A673 (cell line): ENCODE data around the gene SECISBP2. TPM values are rescaled to one million over a fixed set of nuclear protein-coding genes. Genes with fewer than 3 reads are reported as not detected.
"Not testable (repeated sequence)": the region's sequence is repeated elsewhere in the genome, so short reads cannot be mapped to it uniquely, and the experiment has no call there.

Source experiments
- BruUV-seq: library from RNA; stranded (reverse); fragments of 400-500 nt; replicated peaks from 2 replicates; lab custom pipeline; 2021; lab: Mats Ljungman, UMichigan
- CTCF ChIA-PET: fragments of 300-600 bp; sonication (Branson Sonifier 250); formaldehyde crosslinking; loops from one replicate; lab custom pipeline; 2022; ENCODE audit warnings: antibody characterized with exemption; lab: Charles Lee
- POLR2A ChIA-PET: fragments of 300-600 bp; sonication (Branson Sonifier 250); formaldehyde crosslinking; loops from one replicate; lab custom pipeline; 2022; ENCODE audit warnings: antibody characterized with exemption; ENCODE audit not compliant: low non-redundant PET; lab: Charles Lee
- DNase-seq: peaks from one replicate; pipeline ENCODE4 v3.0.0-alpha.2; 2015; ENCODE audit warnings: low spot score
- H3K27ac ChIP-seq: fragments of 200-600 bp; sonication (generic); 2 replicates; pipeline ENCODE4 v1.5.1; 2016; ENCODE audit warnings: mixed run types, low read depth, mild to moderate bottlenecking, mixed read lengths, antibody characterized with exemption, low read length; ENCODE audit not compliant: poor library complexity, severe bottlenecking
- H3K27me3 ChIP-seq: fragments of 200-600 bp; sonication (generic); replicated peaks from 2 replicates; pipeline ENCODE4 v1.6.1; 2017; ENCODE audit warnings: mixed run types, low read depth, mild to moderate bottlenecking, mixed read lengths, antibody characterized with exemption, low read length; ENCODE audit not compliant: insufficient read depth, poor library complexity
- H3K36me3 ChIP-seq: fragments of 200-600 bp; sonication (generic); 2 replicates; pipeline ENCODE4 v1.6.1; 2016; ENCODE audit warnings: mixed run types, mild to moderate bottlenecking, mixed read lengths, antibody characterized with exemption, low read length; ENCODE audit not compliant: insufficient read depth, poor library complexity, severe bottlenecking
- H3K4me1 ChIP-seq: fragments of 200-600 bp; sonication (generic); 2 replicates; pipeline ENCODE4 v1.6.1; 2017; ENCODE audit warnings: mixed run types, mild to moderate bottlenecking, mixed read lengths, antibody characterized with exemption, low read length; ENCODE audit not compliant: insufficient read depth, poor library complexity, severe bottlenecking
- H3K4me3 ChIP-seq: fragments of 200-600 bp; sonication (generic); 2 replicates; pipeline ENCODE4 v1.5.1; 2016; ENCODE audit warnings: low read depth, mixed run types, mild to moderate bottlenecking, mixed read lengths, low read length; ENCODE audit not compliant: poor library complexity, severe bottlenecking
- H3K9me3 ChIP-seq: fragments of 200-600 bp; sonication (generic); 2 replicates; pipeline ENCODE4 v1.6.1; 2016; ENCODE audit warnings: mixed run types, low read depth, mild to moderate bottlenecking, mixed read lengths, antibody characterized with exemption, low read length; ENCODE audit not compliant: poor library complexity, severe bottlenecking
- EZH2 ChIP-seq: fragments of 200-600 bp; sonication (generic); IDR thresholded peaks from 2 replicates; pipeline ENCODE4 v1.6.1; 2017; ENCODE audit warnings: borderline replicate concordance, low read depth, mild to moderate bottlenecking, mixed read lengths, antibody characterized with exemption, low read length; ENCODE audit not compliant: poor library complexity, severe bottlenecking
- intact Hi-C: fragments of 100-400 bp; cut with micrococcal nuclease; formaldehyde crosslinking; loops from one replicate; pipeline ENCODE4 v1.10.0; 2022; ENCODE audit not compliant: unreplicated experiment
- total RNA-seq: library from RNA; stranded (reverse); gene quantifications from 2 replicates; pipeline ENCODE4 v1.2.3, GENCODE V29; 2021
- TF ChIP-seq, protein P1 (sequence below): fragments of 300-800, 200-600 bp; sonication (generic); conservative IDR thresholded peaks from 2 replicates; pipeline ENCODE4 v1.5.1; 2017; ENCODE audit warnings: low read depth, mild to moderate bottlenecking, antibody characterized with exemption, low read length, moderate library complexity, mixed read lengths

The SECISBP2 gene
- total RNA-seq, 1 experiment from 2014 or later, result 44.4 TPM

DNA sequence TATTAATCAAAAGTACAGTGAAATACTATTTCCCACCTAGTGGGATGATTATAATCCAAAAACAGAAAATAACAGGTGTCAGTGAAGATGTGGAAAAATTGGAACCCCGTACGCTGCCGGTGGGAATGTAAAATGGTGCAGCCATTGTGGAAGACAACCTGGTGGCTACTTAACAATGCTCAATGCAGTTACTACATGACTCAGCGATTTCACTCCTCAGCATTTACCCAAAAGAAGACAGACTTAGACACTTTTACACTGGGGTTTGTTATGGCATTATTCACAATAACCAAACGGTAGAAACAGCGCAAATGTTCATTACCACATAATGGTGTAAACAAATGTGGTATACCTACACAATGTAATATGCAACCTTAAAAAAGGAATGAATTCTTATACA, 23.9 kb downstream of the SECISBP2 start:
- CTCF ChIA-PET, result no interaction called here
- intact Hi-C loops, result no loop called here
- POLR2A ChIA-PET, result no interaction called here
- TF ChIP-seq EZH2, result no peak
- TF ChIP-seq, protein P1, sequence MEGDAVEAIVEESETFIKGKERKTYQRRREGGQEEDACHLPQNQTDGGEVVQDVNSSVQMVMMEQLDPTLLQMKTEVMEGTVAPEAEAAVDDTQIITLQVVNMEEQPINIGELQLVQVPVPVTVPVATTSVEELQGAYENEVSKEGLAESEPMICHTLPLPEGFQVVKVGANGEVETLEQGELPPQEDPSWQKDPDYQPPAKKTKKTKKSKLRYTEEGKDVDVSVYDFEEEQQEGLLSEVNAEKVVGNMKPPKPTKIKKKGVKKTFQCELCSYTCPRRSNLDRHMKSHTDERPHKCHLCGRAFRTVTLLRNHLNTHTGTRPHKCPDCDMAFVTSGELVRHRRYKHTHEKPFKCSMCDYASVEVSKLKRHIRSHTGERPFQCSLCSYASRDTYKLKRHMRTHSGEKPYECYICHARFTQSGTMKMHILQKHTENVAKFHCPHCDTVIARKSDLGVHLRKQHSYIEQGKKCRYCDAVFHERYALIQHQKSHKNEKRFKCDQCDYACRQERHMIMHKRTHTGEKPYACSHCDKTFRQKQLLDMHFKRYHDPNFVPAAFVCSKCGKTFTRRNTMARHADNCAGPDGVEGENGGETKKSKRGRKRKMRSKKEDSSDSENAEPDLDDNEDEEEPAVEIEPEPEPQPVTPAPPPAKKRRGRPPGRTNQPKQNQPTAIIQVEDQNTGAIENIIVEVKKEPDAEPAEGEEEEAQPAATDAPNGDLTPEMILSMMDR, result no peak
- Histone ChIP-seq H3K27ac (no peak overlapping the region), H3K9me3 (no peaks in the 10 kb centered on the region), H3K27me3 (no peaks in the 10 kb centered on the region), H3K36me3 (peaks cover 81% of the 10 kb centered on the region), H3K4me3 (no peak overlapping the region), H3K4me1 (no peaks in the 10 kb centered on the region)
- no peak for DNase-seq
- no TSS peak for BruUV-seq

DNA sequence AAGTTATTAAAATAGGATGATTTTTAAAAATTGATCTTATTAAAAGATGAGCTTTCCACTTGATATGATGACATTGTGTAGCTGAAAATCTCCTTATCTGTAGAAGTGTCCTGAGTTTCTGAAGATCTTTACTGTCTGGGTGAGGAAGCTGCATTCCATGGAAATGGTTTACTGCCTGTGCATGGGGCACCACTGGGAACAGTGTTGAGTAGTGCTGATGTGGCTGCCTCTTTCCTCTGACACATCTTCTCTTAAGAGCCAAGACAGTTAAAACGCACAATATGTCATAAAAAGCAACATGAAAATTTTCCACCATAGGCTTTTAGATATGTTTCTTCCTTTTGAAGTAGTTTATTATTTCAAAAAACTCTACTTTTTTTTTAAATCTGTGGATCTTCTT, 24.6 kb downstream of the SECISBP2 start:
- POLR2A ChIA-PET, result interaction anchor here (0.6 kb wide), 1 partner anchor 1352 kb away, joined by 3 read pairs; no protein-coding TSS in a partner anchor
- Histone ChIP-seq H3K27ac (no peak overlapping the region), H3K4me3 (no peak overlapping the region), H3K36me3 (peaks cover 81% of the 10 kb centered on the region), H3K9me3 (no peaks in the 10 kb centered on the region), H3K27me3 (no peaks in the 10 kb centered on the region), H3K4me1 (no peaks in the 10 kb centered on the region)
- no peak for TF ChIP-seq EZH2
- TF ChIP-seq, protein P1, result no peak
- no peak for DNase-seq
- intact Hi-C loops, result no loop called here
- CTCF ChIA-PET, result no interaction called here
- no TSS peak for BruUV-seq

DNA sequence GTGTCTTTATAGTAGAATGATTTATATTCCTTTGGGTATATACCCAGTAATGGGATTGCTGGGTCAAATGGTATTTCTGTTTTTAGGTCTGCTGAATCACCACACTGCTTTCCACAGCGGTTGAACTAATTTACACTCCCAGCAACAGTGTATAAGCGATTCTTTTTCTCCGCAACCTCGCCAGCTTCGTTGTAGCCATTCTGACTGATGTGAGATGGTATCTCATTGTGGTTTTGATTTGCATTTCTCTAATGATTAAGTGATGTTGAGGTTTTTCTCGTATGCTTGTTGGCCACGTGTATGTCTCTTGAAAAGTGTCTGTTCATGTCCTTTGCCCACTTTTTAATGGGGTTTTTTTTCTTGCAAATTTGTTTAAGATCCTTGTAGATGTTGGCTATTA, 25.5 kb downstream of the SECISBP2 start:
- H3K27ac ChIP-seq, BruUV-seq, intact Hi-C loops, H3K27me3 ChIP-seq, POLR2A ChIA-PET, H3K9me3 ChIP-seq, H3K4me1 ChIP-seq, CTCF ChIA-PET, DNase-seq, H3K4me3 ChIP-seq: not testable (repeated sequence)
- peaks cover 80% of the 10 kb centered on the region for H3K36me3 ChIP-seq

DNA sequence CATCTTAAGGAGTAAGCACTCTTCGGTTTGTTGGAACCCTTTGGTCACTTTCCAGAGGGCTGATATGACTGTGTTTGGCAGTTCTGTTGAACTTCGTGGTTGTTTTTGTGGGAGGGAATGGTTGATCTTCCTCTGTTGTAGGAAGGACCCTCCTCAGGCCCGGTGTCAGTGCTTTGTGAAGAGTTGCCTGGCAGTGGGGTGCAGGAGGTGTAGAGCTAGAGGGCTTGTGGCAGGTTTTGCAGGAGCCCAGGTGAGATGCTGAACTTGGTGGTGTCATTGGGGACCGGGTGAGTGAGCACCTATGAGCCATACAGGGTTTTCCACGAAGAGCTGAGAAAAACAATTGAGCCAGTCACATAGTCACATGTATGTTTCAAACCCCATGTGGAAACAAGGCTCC, 27.2 kb downstream of the SECISBP2 start:
- TF ChIP-seq EZH2, result no peak
- TF ChIP-seq, protein P1, result no peak
- DNase-seq, result no peak
- Histone ChIP-seq H3K27me3 (no peaks in the 10 kb centered on the region), H3K36me3 (peaks cover 80% of the 10 kb centered on the region), H3K4me1 (no peaks in the 10 kb centered on the region), H3K27ac (no peak overlapping the region), H3K9me3 (no peaks in the 10 kb centered on the region), H3K4me3 (no peak overlapping the region)
- ChIA-PET CTCF (no interaction called here), POLR2A (no interaction called here)
- intact Hi-C loops, result no loop called here
- no TSS peak for BruUV-seq
